ENCODE measurements around the gene MBOAT1.

The MBOAT1 gene

GRCh38 chr6:20128018-20128417 lies 84.3 kb downstream of the MBOAT1 start:
- Histone ChIP-seq H3K36me3 (ENCODE audit: control insufficient read depth in 2 of 2, insufficient read depth in 2 of 2, low read length in 2 of 2) (peaks cover 16 to 18% of the 10 kb centered on the region in 2 donors), H3K27me3 (ENCODE audit: control insufficient read depth in 2 of 2, insufficient read depth in 2 of 2, low read length in 2 of 2) (no peaks in the 10 kb centered on the region), H3K9me3 (ENCODE audit: control insufficient read depth in 2 of 2, low read length in 2 of 2) (no peaks in the 10 kb centered on the region), H3K9ac (ENCODE audit: low read depth in 1 of 2, low read length in 2 of 2) (no peak overlapping the region), H3K4me1 (ENCODE audit: control insufficient read depth in 2 of 2, insufficient read depth in 2 of 2, low read length in 2 of 2) (peaks cover 16 to 20% of the 10 kb centered on the region in 2 donors), H3K27ac (ENCODE audit: low read depth in 2 of 2, low read length in 2 of 2) (peak overlapping the region; percentile 2 to 25), H3K4me3 (ENCODE audit: low read length in 2 of 2) (no peak overlapping the region)

- H3K9me3 ChIP-seq (ENCODE audit: control insufficient read depth in 2 of 2, low read length in 2 of 2), result no peaks in the 10 kb centered on the region
- H3K27ac ChIP-seq (ENCODE audit: low read depth in 2 of 2, low read length in 2 of 2), result peak overlapping the region; percentile 56 to 70
- H3K9ac ChIP-seq (ENCODE audit: low read depth in 1 of 2, low read length in 2 of 2), result no peak overlapping the region
- peaks cover 16 to 20% of the 10 kb centered on the region in 2 donors for H3K4me1 ChIP-seq (ENCODE audit: control insufficient read depth in 2 of 2, insufficient read depth in 2 of 2, low read length in 2 of 2)
- H3K36me3 ChIP-seq (ENCODE audit: control insufficient read depth in 2 of 2, insufficient read depth in 2 of 2, low read length in 2 of 2), result peaks cover 16 to 21% of the 10 kb centered on the region in 2 donors
- no peaks in the 10 kb centered on the region for H3K27me3 ChIP-seq (ENCODE audit: control insufficient read depth in 2 of 2, insufficient read depth in 2 of 2, low read length in 2 of 2)
- H3K4me3 ChIP-seq (ENCODE audit: low read length in 2 of 2), result peak overlapping the region in 1 of 2 donors; percentile 0
Observed at GRCh38 chr6:20126789-20127653, 85.2 kb downstream of the MBOAT1 start.

GRCh38 chr6:20126102-20126752 lies 86.0 kb downstream of the MBOAT1 start:
- Histone ChIP-seq H3K27me3 (ENCODE audit: control insufficient read depth in 2 of 2, insufficient read depth in 2 of 2, low read length in 2 of 2) (no peaks in the 10 kb centered on the region), H3K27ac (ENCODE audit: low read depth in 2 of 2, low read length in 2 of 2) (peak overlapping the region; percentile 19 to 70), H3K36me3 (ENCODE audit: control insufficient read depth in 2 of 2, insufficient read depth in 2 of 2, low read length in 2 of 2) (peaks cover 16 to 21% of the 10 kb centered on the region in 2 donors), H3K9me3 (ENCODE audit: control insufficient read depth in 2 of 2, low read length in 2 of 2) (no peaks in the 10 kb centered on the region), H3K4me1 (ENCODE audit: control insufficient read depth in 2 of 2, insufficient read depth in 2 of 2, low read length in 2 of 2) (peaks cover 16 to 20% of the 10 kb centered on the region in 2 donors), H3K9ac (ENCODE audit: low read depth in 1 of 2, low read length in 2 of 2) (no peak overlapping the region), H3K4me3 (ENCODE audit: low read length in 2 of 2) (no peak overlapping the region)

- no peaks in the 10 kb centered on the region for H3K9me3 ChIP-seq (ENCODE audit: control insufficient read depth in 2 of 2, low read length in 2 of 2)
- no peaks in the 10 kb centered on the region for H3K27me3 ChIP-seq (ENCODE audit: control insufficient read depth in 2 of 2, insufficient read depth in 2 of 2, low read length in 2 of 2)
- peaks cover 25% of the 10 kb centered on the region in 2 donors for H3K36me3 ChIP-seq (ENCODE audit: control insufficient read depth in 2 of 2, insufficient read depth in 2 of 2, low read length in 2 of 2)
- no peak overlapping the region for H3K4me3 ChIP-seq (ENCODE audit: low read length in 2 of 2)
- no peak overlapping the region for H3K9ac ChIP-seq (ENCODE audit: low read depth in 1 of 2, low read length in 2 of 2)
- H3K4me1 ChIP-seq (ENCODE audit: control insufficient read depth in 2 of 2, insufficient read depth in 2 of 2, low read length in 2 of 2), result peaks cover 16% of the 10 kb centered on the region in 2 donors
- no peak overlapping the region for H3K27ac ChIP-seq (ENCODE audit: low read depth in 2 of 2, low read length in 2 of 2)
Observed at GRCh38 chr6:20124545-20124944, 87.7 kb downstream of the MBOAT1 start.

- no peaks in the 10 kb centered on the region for H3K9me3 ChIP-seq (ENCODE audit: control insufficient read depth in 2 of 2, low read length in 2 of 2)
- no peak overlapping the region for H3K9ac ChIP-seq (ENCODE audit: low read depth in 1 of 2, low read length in 2 of 2)
- peaks cover 37 to 39% of the 10 kb centered on the region in 2 donors for H3K36me3 ChIP-seq (ENCODE audit: control insufficient read depth in 2 of 2, insufficient read depth in 2 of 2, low read length in 2 of 2)
- no peaks in the 10 kb centered on the region for H3K4me1 ChIP-seq (ENCODE audit: control insufficient read depth in 2 of 2, insufficient read depth in 2 of 2, low read length in 2 of 2)
- H3K27me3 ChIP-seq (ENCODE audit: control insufficient read depth in 2 of 2, insufficient read depth in 2 of 2, low read length in 2 of 2), result no peaks in the 10 kb centered on the region
- H3K27ac ChIP-seq (ENCODE audit: low read depth in 2 of 2, low read length in 2 of 2), result no peak overlapping the region
- H3K4me3 ChIP-seq (ENCODE audit: low read length in 2 of 2), result no peak overlapping the region
Observed at GRCh38 chr6:20119485-20119884, 92.8 kb downstream of the MBOAT1 start.

- no peaks in the 10 kb centered on the region for H3K4me1 ChIP-seq (ENCODE audit: control insufficient read depth in 2 of 2, insufficient read depth in 2 of 2, low read length in 2 of 2)
- H3K36me3 ChIP-seq (ENCODE audit: control insufficient read depth in 2 of 2, insufficient read depth in 2 of 2, low read length in 2 of 2), result peaks cover 36 to 38% of the 10 kb centered on the region in 2 donors
- no peak overlapping the region for H3K9ac ChIP-seq (ENCODE audit: low read depth in 1 of 2, low read length in 2 of 2)
- no peaks in the 10 kb centered on the region for H3K27me3 ChIP-seq (ENCODE audit: control insufficient read depth in 2 of 2, insufficient read depth in 2 of 2, low read length in 2 of 2)
- no peaks in the 10 kb centered on the region for H3K9me3 ChIP-seq (ENCODE audit: control insufficient read depth in 2 of 2, low read length in 2 of 2)
- H3K27ac ChIP-seq (ENCODE audit: low read depth in 2 of 2, low read length in 2 of 2), result no peak overlapping the region
- no peak overlapping the region for H3K4me3 ChIP-seq (ENCODE audit: low read length in 2 of 2)
Observed at GRCh38 chr6:20118892-20119291, 93.4 kb downstream of the MBOAT1 start.

GRCh38 chr6:20117474-20117873 lies 94.8 kb downstream of the MBOAT1 start:
- no peaks in the 10 kb centered on the region for H3K27me3 ChIP-seq (ENCODE audit: control insufficient read depth in 2 of 2, insufficient read depth in 2 of 2, low read length in 2 of 2)
- H3K4me3 ChIP-seq (ENCODE audit: low read length in 2 of 2), result no peak overlapping the region
- peaks cover 42 to 51% of the 10 kb centered on the region in 2 donors for H3K36me3 ChIP-seq (ENCODE audit: control insufficient read depth in 2 of 2, insufficient read depth in 2 of 2, low read length in 2 of 2)
- H3K9me3 ChIP-seq (ENCODE audit: control insufficient read depth in 2 of 2, low read length in 2 of 2), result no peaks in the 10 kb centered on the region
- H3K9ac ChIP-seq (ENCODE audit: low read depth in 1 of 2, low read length in 2 of 2), result no peak overlapping the region
- H3K4me1 ChIP-seq (ENCODE audit: control insufficient read depth in 2 of 2, insufficient read depth in 2 of 2, low read length in 2 of 2), result no peaks in the 10 kb centered on the region
- H3K27ac ChIP-seq (ENCODE audit: low read depth in 2 of 2, low read length in 2 of 2), result no peak overlapping the region

GRCh38 chr6:20116792-20117191 lies 95.5 kb downstream of the MBOAT1 start:
- Histone ChIP-seq H3K4me1 (ENCODE audit: control insufficient read depth in 2 of 2, insufficient read depth in 2 of 2, low read length in 2 of 2) (no peaks in the 10 kb centered on the region), H3K27ac (ENCODE audit: low read depth in 2 of 2, low read length in 2 of 2) (no peak overlapping the region), H3K4me3 (ENCODE audit: low read length in 2 of 2) (no peak overlapping the region), H3K9me3 (ENCODE audit: control insufficient read depth in 2 of 2, low read length in 2 of 2) (no peaks in the 10 kb centered on the region), H3K9ac (ENCODE audit: low read depth in 1 of 2, low read length in 2 of 2) (no peak overlapping the region), H3K27me3 (ENCODE audit: control insufficient read depth in 2 of 2, insufficient read depth in 2 of 2, low read length in 2 of 2) (no peaks in the 10 kb centered on the region), H3K36me3 (ENCODE audit: control insufficient read depth in 2 of 2, insufficient read depth in 2 of 2, low read length in 2 of 2) (peaks cover 45 to 53% of the 10 kb centered on the region in 2 donors)

- Histone ChIP-seq H3K36me3 (ENCODE audit: control insufficient read depth in 2 of 2, insufficient read depth in 2 of 2, low read length in 2 of 2) (peaks cover 45 to 56% of the 10 kb centered on the region in 2 donors), H3K4me1 (ENCODE audit: control insufficient read depth in 2 of 2, insufficient read depth in 2 of 2, low read length in 2 of 2) (no peaks in the 10 kb centered on the region), H3K27me3 (ENCODE audit: control insufficient read depth in 2 of 2, insufficient read depth in 2 of 2, low read length in 2 of 2) (no peaks in the 10 kb centered on the region), H3K27ac (ENCODE audit: low read depth in 2 of 2, low read length in 2 of 2) (no peak overlapping the region), H3K9me3 (ENCODE audit: control insufficient read depth in 2 of 2, low read length in 2 of 2) (no peaks in the 10 kb centered on the region), H3K9ac (ENCODE audit: low read depth in 1 of 2, low read length in 2 of 2) (no peak overlapping the region), H3K4me3 (ENCODE audit: low read length in 2 of 2) (no peak overlapping the region)
Observed at GRCh38 chr6:20115246-20115980, 96.9 kb downstream of the MBOAT1 start.
